GM18873 (cell line): ENCODE data around the gene CLC.
"Not testable (repeated sequence)": the region's sequence is repeated elsewhere in the genome, so short reads cannot be mapped to it uniquely, and the experiment has no call there.

ENCODE experiments used
- ATAC-seq: cut with Tn5 transposase; IDR thresholded peaks from one replicate; pipeline ENCODE4 v1.9.1; 2021; ENCODE audit warnings: mild to moderate bottlenecking, moderate library complexity, moderate number of reproducible peaks; ENCODE audit not compliant: unreplicated experiment, low FRiP score

CLC gene

DNA sequence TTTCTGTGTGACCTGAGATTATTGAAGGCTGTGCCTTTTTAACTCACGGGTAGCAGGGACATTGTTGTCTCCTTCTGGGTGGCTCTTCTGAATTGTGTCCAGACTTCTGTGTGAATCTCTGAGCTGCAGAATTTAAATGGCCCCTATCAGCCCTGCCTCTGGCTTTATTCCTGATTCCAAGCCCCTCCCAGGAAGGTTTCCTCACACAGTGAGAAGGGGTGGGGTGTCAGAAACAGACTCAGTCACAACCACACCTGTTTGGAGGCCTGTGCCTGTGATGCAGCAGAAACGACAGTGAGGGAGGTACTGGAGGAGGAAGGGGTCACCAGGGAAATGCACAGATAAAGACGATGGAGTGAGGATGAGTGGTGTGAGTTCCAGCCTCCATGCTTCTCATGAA lies at the start of gene CLC:
Gene CLC, minus strand, starts transcription at position 139 of the 400 bp plus-strand sequence. Its CDS starts 77 bp downstream, at position 62.
- ATAC-seq = no peak

DNA sequence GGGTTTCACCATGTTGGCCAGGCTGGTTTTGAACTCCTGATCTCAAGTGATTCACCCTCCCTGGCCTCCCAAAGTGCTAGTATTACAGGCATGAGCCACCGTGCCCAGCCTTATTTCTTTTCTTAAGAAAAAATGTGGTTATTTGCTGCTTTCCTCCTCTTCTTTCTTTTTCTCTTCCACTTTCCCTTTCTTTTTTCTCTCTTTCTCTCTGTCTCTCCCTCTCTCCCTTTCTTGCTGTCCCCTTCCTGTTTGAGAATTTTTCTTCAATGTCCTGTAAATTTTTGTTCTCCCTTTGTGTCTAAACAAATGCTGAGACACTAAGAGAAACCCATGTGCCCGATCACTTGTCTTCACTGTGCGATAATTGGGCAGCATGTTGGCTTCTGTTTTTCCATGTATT lies 43.1 kb upstream of the CLC start:
- ATAC-seq = no peak

DNA sequence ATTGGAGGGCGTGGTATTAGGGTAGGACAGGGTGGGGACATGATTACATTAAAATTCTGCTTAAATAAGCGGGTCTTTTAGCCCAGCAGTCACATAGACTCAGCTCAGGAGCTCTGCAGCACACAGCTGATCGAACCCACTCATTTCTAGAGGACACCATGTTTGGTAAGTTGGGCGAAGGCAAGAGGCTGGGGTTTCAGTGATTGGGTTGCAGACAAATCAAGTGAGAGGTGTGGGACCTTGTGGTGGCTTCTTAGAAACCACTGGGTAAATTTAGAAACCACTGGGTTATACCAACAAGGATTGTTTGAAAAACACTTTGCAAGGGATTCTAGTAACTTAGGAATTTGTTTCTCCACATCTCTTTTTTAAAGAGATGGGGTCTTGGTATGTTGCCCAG lies 40.9 kb upstream of the CLC start, which contains the start of gene LEUTX:
Gene LEUTX, plus strand, starts transcription at position 92 of the 400 bp plus-strand sequence. Its CDS starts 67 bp downstream, at position 159.
- no peak for ATAC-seq

DNA sequence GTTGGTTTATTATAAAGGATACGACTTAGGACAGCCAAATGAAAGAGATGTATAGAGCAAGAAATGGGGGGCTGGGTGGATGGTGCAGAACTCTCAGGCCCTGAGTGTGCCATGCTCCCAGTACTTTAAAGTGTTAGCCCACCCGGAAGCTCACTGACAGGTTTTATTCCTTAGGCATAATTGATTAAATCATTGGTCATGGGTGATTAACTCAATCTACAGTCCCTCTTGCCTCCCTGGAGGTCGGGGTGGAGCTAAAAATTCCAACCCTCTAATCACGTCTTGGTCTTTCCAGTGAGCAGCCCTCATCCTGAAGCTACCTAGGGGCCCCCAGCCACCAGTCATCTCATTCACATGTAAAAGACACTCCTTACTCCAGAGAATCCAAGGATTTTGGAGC lies 31.0 kb upstream of the CLC start:
- no peak for ATAC-seq

DNA sequence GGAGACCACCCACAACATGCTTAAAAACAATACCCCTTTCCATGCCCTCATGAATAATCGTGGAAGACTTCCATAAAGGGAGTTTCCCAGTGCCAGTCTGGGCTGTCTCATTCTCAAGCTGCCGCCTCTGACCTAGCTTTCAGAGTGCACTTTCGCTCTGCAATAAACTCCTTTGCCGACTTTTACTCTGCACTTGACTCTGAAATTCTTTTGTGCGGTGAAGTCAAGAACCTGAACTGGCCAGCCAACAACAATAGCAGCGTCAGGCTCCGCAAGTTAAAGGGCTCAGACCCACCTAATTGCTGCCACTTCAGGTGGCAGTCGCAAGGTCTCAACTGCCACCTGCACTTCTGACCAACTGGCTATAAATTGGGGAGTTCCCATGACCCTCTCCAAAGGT lies 30.5 kb upstream of the CLC start:
- no peak for ATAC-seq

DNA sequence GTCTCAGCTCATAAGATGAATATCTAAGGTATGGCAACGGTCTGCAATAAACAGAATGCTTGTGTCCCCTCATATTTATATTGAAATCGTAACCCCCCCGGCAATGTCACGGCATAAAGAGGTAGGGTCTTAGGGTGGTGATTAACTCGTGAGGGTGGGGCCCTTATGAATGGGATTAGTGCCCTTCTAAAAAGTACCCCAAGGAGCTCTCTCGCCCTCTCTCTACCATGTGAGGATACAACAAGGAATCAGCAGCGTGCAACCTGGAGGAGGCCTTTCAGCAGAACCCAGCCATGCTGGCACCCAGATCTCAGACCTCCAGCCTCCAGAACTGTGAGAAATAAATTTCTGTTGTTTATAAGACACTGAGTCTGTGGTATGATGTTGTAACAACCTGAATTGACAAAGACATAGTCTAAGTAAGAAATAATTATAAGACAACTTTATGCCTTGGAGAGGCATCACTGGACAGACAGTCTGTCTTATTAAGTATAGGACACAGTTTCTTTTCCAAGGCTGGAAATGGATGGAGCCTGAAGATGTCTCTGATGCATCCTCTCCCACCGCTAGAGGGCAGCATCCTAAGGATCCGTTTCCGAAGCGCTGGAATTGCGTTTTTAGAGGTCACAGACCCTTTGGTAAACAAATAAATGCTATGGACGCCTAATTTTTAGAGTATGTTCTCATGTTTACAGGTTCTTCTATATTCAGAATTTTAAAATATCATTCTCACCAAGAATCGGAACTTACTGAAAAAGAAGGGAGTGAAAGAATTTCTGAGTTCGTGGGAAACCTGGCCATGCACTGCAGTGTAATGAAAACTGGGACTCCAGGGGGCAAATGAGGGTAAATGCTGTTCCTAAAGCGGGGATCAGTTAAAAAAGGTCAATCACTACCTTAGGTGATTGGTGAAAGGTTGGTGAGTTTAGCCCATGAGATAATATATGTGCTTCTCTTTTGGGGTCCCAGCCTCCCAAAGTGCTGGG lies 27.6 kb upstream of the CLC start:
- no peak for ATAC-seq

DNA sequence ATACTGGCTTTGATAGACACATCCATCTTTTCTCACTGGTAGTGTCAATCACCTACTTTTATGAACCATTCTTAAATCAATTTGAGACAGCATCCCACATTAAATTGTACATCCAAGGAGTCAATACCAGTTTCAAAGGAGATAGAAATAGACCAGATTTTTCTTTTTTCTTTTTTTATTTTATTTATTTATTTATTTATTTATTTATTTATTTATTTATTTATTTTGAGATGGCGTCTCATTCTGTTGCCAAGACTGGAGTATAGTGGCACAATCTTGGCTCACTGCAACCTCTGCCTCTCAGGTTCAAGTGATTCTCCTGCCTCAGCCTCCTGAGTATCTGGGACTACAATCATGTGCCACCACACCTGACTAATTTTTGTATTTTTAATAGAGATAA lies 24.0 kb upstream of the CLC start:
- not testable (repeated sequence) for ATAC-seq

DNA sequence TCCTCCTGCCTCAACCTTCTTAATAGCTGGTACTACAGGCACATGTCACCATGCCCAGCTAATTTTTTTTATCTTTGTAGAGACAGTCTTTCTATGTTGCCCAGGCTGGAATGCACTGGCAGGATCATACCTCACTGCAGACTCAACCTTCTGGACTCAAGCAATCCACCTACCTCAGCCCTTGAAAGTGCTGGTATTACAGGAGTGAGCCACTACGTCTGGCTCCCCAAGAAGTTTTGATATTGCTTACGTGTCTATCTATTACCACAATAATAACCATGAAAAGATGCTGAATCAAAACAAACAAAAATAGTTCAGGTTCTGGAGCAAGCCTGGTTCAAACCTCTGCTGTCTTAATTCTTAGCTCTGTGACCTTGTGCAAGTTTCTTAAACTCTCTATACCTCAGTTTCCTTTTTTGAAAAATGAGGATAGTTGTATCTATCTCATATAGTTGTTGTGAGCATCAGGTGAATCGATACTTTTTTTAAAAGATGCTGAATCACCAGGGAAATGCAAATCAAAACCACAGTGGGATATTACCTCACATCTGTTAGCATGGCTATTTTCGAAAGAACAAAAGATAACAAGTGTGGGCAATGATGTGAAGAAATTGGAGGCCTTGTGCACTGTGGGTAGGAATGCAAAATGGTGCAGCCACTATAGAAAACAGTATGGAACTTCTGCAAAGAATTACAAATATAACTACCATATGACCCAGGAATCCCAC lies 21.8 kb upstream of the CLC start:
- ATAC-seq = peak; percentile 47

DNA sequence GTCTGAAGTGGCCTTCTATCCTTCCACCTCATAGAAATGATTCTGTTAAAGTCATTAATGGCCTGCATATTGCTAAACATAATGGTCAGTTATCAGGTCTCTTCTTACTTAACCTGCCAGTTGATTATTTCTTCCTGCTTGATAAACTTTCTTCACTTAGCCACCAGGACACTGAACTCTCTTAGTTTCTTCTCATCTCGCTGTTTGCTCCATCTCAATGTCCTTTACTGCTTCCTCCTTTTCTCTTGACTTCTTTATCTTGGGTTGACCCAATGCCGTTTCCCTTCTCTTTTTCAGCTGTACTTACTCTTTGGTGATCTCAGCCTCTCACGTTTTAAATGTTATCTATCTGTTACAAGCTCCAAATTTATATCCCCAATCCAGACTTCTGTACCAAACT lies 17.1 kb upstream of the CLC start:
- ATAC-seq = no peak

DNA sequence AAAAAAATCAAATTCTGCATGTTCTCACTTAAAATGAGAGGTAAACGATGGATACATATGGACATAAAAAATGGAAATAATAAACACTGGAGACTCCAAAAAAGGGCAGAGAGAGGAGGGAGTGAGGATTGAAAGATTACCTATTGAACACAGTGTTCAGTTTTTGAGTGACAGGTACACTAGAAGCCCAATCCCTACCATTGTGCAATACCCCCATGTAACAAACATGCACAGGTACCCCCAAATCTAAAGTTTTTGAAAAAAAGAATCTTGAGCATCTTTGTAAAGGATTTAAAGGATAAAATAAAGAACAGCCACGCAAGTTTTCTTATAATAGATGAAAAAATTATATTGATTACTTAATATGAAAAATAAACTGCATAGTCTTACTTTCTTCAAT lies 16.7 kb upstream of the CLC start:
- no peak for ATAC-seq

DNA sequence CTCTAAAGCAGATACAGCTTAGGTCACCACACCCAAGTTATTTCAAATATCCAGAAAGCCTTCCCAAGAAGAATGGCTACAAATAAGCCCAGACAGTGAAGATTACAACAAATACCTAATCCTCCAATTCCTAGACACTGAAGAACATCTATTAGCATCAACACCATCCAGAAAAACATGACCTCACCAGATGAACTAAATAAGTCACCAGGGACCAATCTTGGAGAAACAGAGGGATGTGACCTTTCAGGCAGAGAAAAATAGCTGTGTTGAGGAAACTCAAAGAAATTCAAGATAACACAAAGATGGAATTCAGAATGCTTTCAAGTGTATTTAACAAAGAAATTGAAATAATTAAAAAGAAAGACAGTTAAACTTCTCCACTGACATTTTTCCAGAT lies 15.0 kb upstream of the CLC start:
- no peak for ATAC-seq

DNA sequence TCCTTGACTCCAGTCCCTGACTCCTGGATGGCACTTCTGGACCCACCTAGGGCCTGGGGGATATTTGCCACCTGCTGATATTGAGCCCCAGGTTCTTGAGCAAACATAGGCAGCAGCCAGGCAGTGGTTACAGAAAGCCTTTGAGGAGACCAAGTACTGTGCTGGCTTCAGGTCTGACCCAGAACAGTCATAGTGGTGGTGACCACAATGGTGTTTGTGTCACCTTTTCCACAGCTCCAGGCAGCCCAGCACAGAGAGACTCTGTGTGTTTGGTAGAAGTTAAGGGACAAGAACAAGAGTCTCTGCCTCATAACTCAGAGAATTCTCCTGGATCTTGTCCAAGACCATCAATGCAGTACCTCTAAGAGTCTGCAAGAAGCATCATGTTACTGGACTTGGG lies 14.6 kb upstream of the CLC start:
- no peak for ATAC-seq

DNA sequence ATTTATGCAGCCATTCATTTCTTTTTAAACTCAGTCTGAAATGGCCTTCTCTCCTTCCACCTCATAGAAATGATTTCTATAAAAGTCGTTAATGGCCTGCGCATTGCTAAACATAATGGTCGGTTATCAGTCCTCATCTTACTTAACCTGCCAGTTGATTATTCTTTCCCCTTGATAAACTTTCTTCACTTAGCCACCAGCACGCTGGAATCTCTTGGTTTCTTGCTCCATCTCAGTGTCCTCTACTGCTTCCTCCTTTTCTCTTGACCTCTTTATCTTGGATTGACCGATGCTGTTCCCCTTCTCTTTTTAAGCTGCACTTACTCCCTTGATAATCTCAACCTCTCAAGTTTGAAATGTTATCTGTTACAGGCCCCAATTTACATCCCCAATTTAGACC lies 12.2 kb upstream of the CLC start:
- ATAC-seq = no peak

DNA sequence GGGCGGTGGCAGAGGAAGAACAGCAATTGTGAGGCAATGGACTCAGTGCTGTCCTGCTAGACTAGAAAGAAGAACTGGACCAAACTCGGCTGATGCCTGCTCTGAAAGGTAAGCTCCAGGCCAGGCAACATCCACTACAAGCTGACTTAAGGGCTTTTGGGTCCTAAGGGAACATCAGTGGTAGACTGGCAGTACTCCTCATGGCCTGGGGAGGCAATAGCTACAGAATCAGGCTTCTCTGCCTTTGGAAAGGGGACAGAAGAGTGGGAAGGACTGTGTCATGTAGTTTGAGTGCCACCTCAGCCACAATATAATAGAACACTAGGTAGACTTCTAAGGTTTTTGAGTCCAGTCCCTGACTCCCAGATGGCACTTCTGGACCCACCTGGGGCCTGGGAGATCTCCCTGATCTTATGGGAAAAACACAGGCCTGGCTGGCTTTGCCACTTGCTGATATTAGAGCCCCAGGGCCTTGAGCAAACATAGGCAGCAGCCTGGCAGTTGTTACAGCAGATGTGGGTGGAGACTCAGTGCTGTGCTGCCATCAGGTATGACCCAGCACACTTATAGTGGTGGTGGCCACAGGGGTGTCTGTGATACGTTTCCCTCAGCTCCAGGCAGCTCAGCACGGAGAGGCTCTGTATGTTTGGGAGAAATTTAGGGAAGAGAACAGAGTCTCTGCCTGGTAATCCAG lies 9.2 kb upstream of the CLC start:
- no peak for ATAC-seq

DNA sequence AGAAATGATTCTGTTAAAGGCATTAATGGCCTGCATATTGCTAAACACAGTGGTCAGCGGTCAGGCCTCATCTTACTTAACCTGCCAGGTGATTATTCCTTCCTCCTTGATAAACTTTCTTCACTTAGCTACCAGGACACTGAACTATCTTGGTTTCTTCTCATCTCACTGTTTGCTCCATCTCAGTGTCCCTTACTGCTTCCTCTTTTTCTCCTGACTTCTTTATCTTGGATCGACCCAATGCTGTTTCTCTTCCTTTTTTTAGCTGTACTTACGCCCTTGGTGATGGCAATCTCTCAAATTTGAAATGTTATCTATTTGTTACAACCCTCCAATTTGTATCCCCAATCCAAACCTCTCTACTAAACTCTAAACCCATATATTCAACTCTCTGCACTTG lies 7.8 kb upstream of the CLC start:
- no peak for ATAC-seq

DNA sequence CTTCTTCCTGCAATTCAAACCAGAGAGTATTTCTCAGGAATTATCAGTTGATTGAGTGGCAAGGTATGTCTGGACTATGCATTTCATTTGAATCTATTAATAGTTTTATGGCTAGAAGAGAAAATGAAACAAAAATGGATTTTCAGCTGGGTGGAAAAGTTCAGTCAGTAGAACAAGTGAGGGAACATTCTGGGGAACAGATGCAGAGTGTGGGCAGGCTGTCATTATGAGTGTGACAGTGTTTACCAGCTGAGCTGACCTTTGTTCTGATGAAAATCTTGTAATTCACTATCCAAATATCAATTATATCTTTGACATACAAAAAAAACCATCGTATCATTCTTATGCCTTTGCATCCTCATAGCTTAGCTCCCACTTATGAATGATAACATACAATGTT lies 2.6 kb upstream of the CLC start:
- ATAC-seq = no peak

DNA sequence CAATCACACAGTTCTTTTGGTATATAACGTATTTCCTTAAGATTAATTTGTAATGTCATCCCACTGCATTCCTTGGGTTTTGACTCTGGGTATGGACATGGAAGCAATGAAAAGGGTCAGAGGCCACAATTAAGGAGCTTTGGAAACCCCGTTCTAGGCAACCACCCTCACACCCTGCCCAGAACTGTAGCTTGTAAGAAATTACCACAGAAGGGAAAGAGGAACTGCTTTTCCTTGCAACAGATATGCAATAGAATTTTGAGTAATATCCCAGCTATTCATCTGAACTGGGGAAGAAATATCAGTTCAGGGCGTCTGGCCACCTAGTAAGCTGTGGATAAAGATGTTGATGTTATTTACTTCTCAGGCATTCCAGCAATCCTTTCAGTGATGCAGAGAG lies 985 bp upstream of the CLC start:
- ATAC-seq = no peak

DNA sequence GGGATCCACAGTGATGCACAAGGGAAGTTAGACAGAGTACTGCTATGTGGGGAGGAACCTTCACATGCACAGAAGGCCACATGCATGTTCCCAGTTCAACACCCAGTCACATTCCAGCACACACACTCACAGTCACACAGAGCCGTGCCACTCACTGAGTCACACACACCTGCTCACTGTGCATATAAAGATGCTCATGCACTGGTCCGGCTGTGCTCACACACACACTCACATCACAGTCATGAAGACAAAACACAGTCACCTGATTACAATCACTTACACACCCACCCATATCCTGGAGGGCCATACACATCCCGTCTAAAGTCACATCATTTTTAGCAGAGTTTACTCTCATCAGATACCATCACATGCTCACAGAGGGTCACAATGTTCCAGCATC lies 478 bp downstream of the CLC start:
- ATAC-seq = no peak

DNA sequence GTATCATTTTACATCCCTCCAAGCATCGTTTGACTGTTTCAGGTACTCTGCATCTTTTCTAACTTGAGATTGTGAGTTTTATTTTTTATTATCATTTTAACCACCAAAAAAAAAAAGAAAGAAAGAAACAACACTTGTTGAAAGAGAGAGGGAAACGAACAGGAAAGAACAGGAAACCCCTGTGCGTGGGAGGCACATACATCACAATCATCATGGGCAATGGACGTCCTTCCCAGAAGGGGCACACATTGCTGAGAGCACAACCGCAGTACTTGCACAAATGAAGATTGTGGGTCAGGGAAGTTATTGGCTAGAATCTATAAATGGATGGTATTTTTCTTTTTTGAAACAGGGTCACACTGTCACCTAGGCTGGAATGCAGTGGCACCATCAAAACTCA lies 1.7 kb downstream of the CLC start:
- no peak for ATAC-seq

DNA sequence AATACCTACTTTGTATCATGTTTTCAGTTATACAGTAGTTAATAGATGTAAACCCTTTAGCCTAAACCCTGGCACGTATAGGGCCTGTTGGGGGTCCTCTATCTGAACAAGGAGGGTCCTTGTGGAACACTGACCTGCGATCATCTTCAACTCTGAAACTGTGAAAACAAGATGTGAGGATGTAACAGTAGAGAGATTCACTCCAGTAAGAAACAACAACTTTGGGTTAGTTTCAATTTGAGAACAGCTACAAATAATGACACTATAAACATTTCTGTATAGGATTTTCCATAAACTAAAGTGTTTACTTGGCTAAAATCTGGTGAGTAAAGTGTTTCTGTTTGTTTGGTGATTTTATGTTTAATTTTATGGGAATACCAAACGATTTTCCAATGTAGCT lies 2.1 kb downstream of the CLC start:
- ATAC-seq = no peak

DNA sequence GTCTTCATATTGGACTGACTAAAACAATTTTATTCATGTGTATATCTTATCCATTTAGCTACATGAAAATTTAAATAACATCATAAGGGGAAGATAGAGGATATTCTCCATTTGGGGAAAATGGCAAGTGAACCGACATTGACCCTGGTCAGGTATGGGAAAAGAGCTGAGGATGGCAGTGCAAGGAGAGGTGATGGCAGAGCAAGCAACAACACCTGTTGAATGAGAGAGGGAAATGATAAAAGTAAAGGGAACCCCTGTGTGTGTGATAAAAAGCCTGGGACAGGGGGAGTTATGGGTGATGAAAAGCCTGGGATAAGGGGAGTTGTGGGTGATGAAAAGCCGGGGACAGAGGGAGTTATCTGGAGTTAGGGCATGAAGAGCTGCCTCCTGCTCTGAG lies 4.0 kb downstream of the CLC start:
- no peak for ATAC-seq
